Measurements from ENCODE around the gene PPP6R2.
A peak's percentile ranks its signal among the peaks of the same experiment; 100 is the strongest.

Gene PPP6R2

GRCh38 chr22:50465066-50465930, 122.2 kb downstream of the PPP6R2 start:
- DNase-seq (ENCODE audit: extremely low spot score), result no peak
- POLR2A ChIA-PET, result interaction anchor here (0.7 kb wide), 1 partner anchor 162 kb away, joined by 4 read pairs; no protein-coding TSS in a partner anchor
- TF ChIP-seq CTCF (IDR thresholded peaks at IDR 0.05; ENCODE audit: control extremely low read depth, extremely low read depth, low read depth, missing control alignments), result no peak
- CTCF ChIA-PET, result interaction anchor here (1.2 kb wide), 1 partner anchor 9 kb away, joined by 3 read pairs; no protein-coding TSS in a partner anchor

GRCh38 chr22:50467341-50467740, 124.2 kb downstream of the PPP6R2 start:
- DNase-seq (ENCODE audit: extremely low spot score), result no peak
- ChIA-PET CTCF (interaction anchor here (1.9 kb wide), 1 partner anchor 30 kb away, joined by 12 read pairs; no protein-coding TSS in a partner anchor), POLR2A (no interaction called here)
- TF ChIP-seq CTCF (IDR thresholded peaks at IDR 0.05; ENCODE audit: control extremely low read depth, extremely low read depth, low read depth, missing control alignments), result no peak

- ChIA-PET CTCF (interaction anchor here (1.3 to 1.9 kb wide), 3 partner anchors 30 to 58 kb away, joined by 4 to 12 read pairs (median 7); partner anchors contain the start of gene SCO2), POLR2A (no interaction called here)
- TF ChIP-seq CTCF (IDR thresholded peaks at IDR 0.05; ENCODE audit: control extremely low read depth, extremely low read depth, low read depth, missing control alignments), result no peak
- DNase-seq (ENCODE audit: extremely low spot score), result no peak
Measured at GRCh38 chr22:50467773-50468440, 124.8 kb downstream of the PPP6R2 start.

GRCh38 chr22:50468626-50469025, 125.5 kb downstream of the PPP6R2 start:
- TF ChIP-seq CTCF (IDR thresholded peaks at IDR 0.05; ENCODE audit: control extremely low read depth, extremely low read depth, low read depth, missing control alignments), result no peak
- ChIA-PET POLR2A (no interaction called here), CTCF (interaction anchor here (1.3 to 1.9 kb wide), 3 partner anchors 29 to 57 kb away, joined by 4 to 12 read pairs (median 7); partner anchors contain the start of gene SCO2)
- no peak for DNase-seq (ENCODE audit: extremely low spot score)

GRCh38 chr22:50469377-50470305, 126.5 kb downstream of the PPP6R2 start:
- TF ChIP-seq CTCF (IDR thresholded peaks at IDR 0.05; ENCODE audit: control extremely low read depth, extremely low read depth, low read depth, missing control alignments), result no peak
- ChIA-PET CTCF (interaction anchor here (1.2 to 2.1 kb wide), 9 partner anchors 10 to 150 kb away, joined by 3 to 12 read pairs (median 4); partner anchors contain the start of genes MIOX and SCO2), POLR2A (interaction anchor here (0.9 kb wide), 1 partner anchor 38 kb away, joined by 3 read pairs; the partner anchor contains the start of genes LMF2 and NCAPH2)
- DNase-seq (ENCODE audit: extremely low spot score), result peak; percentile 92

Data from GM10248 (cell line).